Pancreas (tissue), 10 donors: ENCODE measurements around the gene CASP1. TPM values are rescaled to one million over a fixed set of nuclear protein-coding genes. Genes with fewer than 3 reads are reported as not detected.

Experiments used
- ATAC-seq, 4 donors: fragments of 200-7000 bp; cut with Tn5 transposase; one replicate each; pipeline versions ENCODE4 v1.8.0 to v1.9.1; 2020; ENCODE audit warnings: mild to moderate bottlenecking in 4 of 4, moderate library complexity in 4 of 4
- DNase-seq, 6 donors: peaks; one replicate each; pipeline ENCODE4 v3.0.0-alpha.2; 2020
- FAIRE-seq: peaks from 2 replicates; lab custom pipeline; 2012; peaks lifted over from hg19 to GRCh38; lab: Jason Lieb, UNC
- H3K27ac ChIP-seq, 4 donors: fragments of 200-600 bp; sonication (generic); 1 replicate in 3 of 4; 2 replicates in 1 of 4; pipeline versions ENCODE4 v1.5.0 to v1.8.0; 2020
- H3K27me3 ChIP-seq, 4 donors: fragments of 200-600 bp; one replicate each; pipeline ENCODE4 v1.8.0; 2021
- H3K36me3 ChIP-seq, 3 donors: fragments of 200-600 bp; sonication (generic) in 1 of 3; one replicate each; pipeline versions ENCODE4 v1.5.0 to v1.8.0; 2020 to 2021
- H3K4me1 ChIP-seq, 3 donors: fragments of 200-600 bp; one replicate each; pipeline ENCODE4 v1.8.0; 2021
- H3K4me3 ChIP-seq, 4 donors: fragments of 200-600 bp; sonication (generic) in 2 of 4; one replicate each; pipeline versions ENCODE4 v1.5.0 to v1.8.0; 2020 to 2021
- H3K9me3 ChIP-seq, 4 donors: fragments of 200-600 bp; one replicate each; pipeline ENCODE4 v1.8.0; 2021
- CTCF ChIP-seq, 4 donors: fragments of 200-600 bp; sonication (generic) in 3 of 4; IDR thresholded peaks; one replicate each; pipeline versions ENCODE4 v1.5.0 to v1.8.0; 2021; ENCODE audit warnings: antibody characterized with exemption in 4 of 4
- whole genome bisulfite sequencing, 2 donors: extraction: QIAGEN DNeasy Blood & Tissue Kit; methylation state at CpG; one replicate each; pipeline ENCODE4 v1.1.7; 2013; 5-methylcytosine and 5-hydroxymethylcytosine counted together
- intact Hi-C, 3 donors: fragments of 100-400 bp; cut with DNase I; formaldehyde crosslinking; loops; one replicate each; pipeline versions ENCODE4 v1.11.1 to v1.14.2; 2022
- polyA plus RNA-seq, 2 donors: library from polyadenylated mRNA; stranded (reverse); fragments of 200-250 nt; gene quantifications; one replicate each; pipeline ENCODE4 v1.2.3, GENCODE V29; 2013
- total RNA-seq, 6 donors: library from RNA; stranded (reverse); fragmentation: NEBNext Ultra II Directional in 4 of 6; extraction: Animal tissue kit (Norgen Biotek cat#: 25700) in 4 of 6; gene quantifications; one replicate each; pipeline versions ENCODE4 v1.2.1 to v1.2.4, GENCODE V29; 2021 to 2023
- donor health status: healthy with polysubstance abuse.
- donor health status: DM: no; HTN: no; CAD: no; lungs with moderate emphysema.
- donor health status: DM: no; HTN: no; CAD: no.
- donor health status: control.
- donor health status: control.
- donor health status: Bipolar disorder and iron deficiency.
- donor health status: DM: yes; HTN: yes; CAD: no.
- donor health status: DM: no; HTN: no; CAD: no.
- donor health status: DM: no; HTN: no; CAD: no.
- donor health status: DM: yes; HTN: yes; CAD: no.

The CASP1 gene
- total and polyA plus RNA-seq, 8 donors = 1.9 to 17.4 (median 5.4) TPM

DNA sequence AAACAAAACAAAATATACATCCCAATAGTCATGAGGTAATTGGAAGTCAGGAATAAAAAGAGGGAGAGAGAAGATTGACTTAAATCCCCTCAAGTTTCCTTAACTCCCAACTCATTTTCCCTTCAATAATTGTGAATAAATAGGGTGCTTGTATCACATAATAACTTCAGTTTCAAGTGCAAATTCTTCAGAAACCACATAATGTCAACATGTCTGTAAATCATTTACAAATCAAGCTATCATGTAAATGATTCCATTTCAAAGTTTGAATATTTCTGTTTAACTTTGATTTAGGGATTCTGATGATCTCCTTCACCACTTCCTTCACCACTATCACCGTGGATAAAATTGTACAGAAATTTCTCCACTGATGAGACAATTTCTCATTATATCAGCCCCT lies 35.2 kb downstream of the CASP1 start:
- H3K36me3 ChIP-seq = no peaks in the 10 kb centered on the region
- DNase-seq = no peak
- 63 to 74% methylated on average over 1 of the region's 1 CpG for WGBS, 2 donors
- H3K4me3 ChIP-seq = no peak overlapping the region
- H3K27ac ChIP-seq = no peak overlapping the region
- H3K9me3 ChIP-seq = no peaks in the 10 kb centered on the region
- TF ChIP-seq CTCF (IDR thresholded peaks at IDR 0.05) = no peak
- H3K4me1 ChIP-seq = no peaks in the 10 kb centered on the region
- H3K27me3 ChIP-seq = no peaks in the 10 kb centered on the region
- FAIRE-seq = no peak
- intact Hi-C loops = no loop called here
- no peak for ATAC-seq

DNA sequence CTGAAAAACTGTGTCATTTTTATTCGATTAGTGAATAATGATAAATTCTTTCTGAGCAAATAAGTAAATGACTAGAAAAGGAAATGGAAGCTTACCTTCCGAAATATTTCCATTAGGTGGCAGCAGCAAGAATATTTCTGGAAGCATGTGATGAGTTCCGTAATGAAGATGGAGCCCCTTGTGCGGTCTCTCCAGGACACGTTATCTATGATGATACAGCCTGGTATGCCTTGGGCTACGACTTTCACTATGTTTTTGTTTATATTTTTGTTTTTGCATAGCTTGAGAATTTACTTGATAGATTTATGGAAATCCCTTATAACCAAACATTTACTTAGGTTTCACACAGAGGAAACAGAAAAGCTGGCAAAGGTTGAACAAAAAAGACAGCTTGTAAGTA lies 37.7 kb downstream of the CASP1 start:
- FAIRE-seq = no peak
- 41 to 54% methylated on average over 6 of the region's 6 CpGs for WGBS, 2 donors
- no peaks in the 10 kb centered on the region for H3K27me3 ChIP-seq
- no peaks in the 10 kb centered on the region for H3K9me3 ChIP-seq
- intact Hi-C loops = no loop called here
- DNase-seq = no peak
- H3K4me1 ChIP-seq = no peaks in the 10 kb centered on the region
- TF ChIP-seq CTCF (IDR thresholded peaks at IDR 0.05) = no peak
- H3K4me3 ChIP-seq = no peak overlapping the region
- no peak overlapping the region for H3K27ac ChIP-seq
- H3K36me3 ChIP-seq = no peaks in the 10 kb centered on the region
- no peak for ATAC-seq

- intact Hi-C loops = no loop called here
- no peak for TF ChIP-seq CTCF (IDR thresholded peaks at IDR 0.05)
- H3K27ac ChIP-seq = no peak overlapping the region
- no peaks in the 10 kb centered on the region for H3K36me3 ChIP-seq
- DNase-seq (no peak), FAIRE-seq (no peak), ATAC-seq (no peak)
- no peaks in the 10 kb centered on the region for H3K27me3 ChIP-seq
- no peaks in the 10 kb centered on the region for H3K9me3 ChIP-seq
- H3K4me1 ChIP-seq = peaks cover 0 to 4% (median 0%) of the 10 kb centered on the region in 3 donors
- no peak overlapping the region for H3K4me3 ChIP-seq
- 51% methylated on average over 2 of the region's 2 CpGs for WGBS, 2 donors
Observed at GRCh38 chr11:104995001-104995408, 39.9 kb downstream of the CASP1 start.

GRCh38 chr11:104992781-104993180 lies 42.2 kb downstream of the CASP1 start:
- no peak for TF ChIP-seq CTCF (IDR thresholded peaks at IDR 0.05)
- no peak overlapping the region for H3K27ac ChIP-seq
- DNase-seq (no peak), FAIRE-seq (no peak), ATAC-seq (no peak)
- no peak overlapping the region for H3K4me3 ChIP-seq
- no peaks in the 10 kb centered on the region for H3K9me3 ChIP-seq
- H3K27me3 ChIP-seq = no peaks in the 10 kb centered on the region
- intact Hi-C loops = no loop called here
- peaks cover 0 to 4% (median 0%) of the 10 kb centered on the region in 3 donors for H3K4me1 ChIP-seq
- 83 to 85% methylated on average over 1 of the region's 1 CpG for WGBS, 2 donors
- H3K36me3 ChIP-seq = no peaks in the 10 kb centered on the region

DNA sequence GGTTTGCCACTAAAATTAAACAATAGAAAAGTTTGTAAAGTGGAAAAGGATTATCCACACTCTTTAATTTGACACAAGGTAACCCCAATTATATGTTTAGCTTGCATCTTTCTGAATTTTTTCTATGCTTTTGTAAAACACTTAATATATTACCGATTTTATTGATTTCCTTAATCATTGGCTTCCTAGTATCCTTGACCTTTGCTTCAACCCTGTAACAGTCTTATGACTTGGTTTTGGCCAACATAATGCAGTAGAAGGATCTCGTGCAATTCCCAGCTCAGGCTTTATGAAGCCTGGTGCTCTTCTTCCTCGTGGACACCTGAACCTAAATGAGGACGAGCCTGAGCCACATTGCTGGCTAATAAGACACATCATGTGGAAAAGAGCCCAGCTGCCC lies 43.0 kb downstream of the CASP1 start:
- no peak for DNase-seq
- Histone ChIP-seq H3K4me3 (no peak overlapping the region), H3K9me3 (no peaks in the 10 kb centered on the region), H3K27me3 (no peaks in the 10 kb centered on the region), H3K27ac (no peak overlapping the region), H3K36me3 (no peaks in the 10 kb centered on the region), H3K4me1 (peaks cover 0 to 4% (median 0%) of the 10 kb centered on the region in 3 donors)
- no peak for TF ChIP-seq CTCF (IDR thresholded peaks at IDR 0.05)
- no peak for FAIRE-seq
- ATAC-seq = no peak
- whole genome bisulfite sequencing, 2 donors = 30 to 32% methylated on average over 4 of the region's 4 CpGs
- intact Hi-C loops = no loop called here
